Measurements from ENCODE around the gene SPDEF.

Gene SPDEF

DNA sequence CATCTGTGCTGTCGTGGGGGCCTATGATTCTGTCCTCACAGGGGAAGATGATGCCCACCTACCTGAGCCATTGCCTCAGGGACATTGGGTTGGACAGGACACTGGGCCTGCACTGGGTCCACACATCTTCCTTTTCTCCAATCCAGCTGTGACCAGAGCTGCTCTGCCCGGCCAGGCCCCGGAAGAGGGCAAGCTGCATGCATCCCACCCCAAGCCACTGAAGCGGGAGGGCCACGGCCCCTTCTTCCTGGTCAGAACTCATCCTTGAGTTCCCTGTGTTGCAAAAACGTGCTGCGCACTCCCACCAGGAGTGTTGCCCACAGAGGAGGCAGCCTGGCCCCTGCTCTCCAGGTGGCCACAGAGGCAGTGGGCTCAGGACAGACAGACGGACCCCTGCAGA is 38.2 kb downstream of the SPDEF start:
- TF ChIP-seq, protein P1, sequence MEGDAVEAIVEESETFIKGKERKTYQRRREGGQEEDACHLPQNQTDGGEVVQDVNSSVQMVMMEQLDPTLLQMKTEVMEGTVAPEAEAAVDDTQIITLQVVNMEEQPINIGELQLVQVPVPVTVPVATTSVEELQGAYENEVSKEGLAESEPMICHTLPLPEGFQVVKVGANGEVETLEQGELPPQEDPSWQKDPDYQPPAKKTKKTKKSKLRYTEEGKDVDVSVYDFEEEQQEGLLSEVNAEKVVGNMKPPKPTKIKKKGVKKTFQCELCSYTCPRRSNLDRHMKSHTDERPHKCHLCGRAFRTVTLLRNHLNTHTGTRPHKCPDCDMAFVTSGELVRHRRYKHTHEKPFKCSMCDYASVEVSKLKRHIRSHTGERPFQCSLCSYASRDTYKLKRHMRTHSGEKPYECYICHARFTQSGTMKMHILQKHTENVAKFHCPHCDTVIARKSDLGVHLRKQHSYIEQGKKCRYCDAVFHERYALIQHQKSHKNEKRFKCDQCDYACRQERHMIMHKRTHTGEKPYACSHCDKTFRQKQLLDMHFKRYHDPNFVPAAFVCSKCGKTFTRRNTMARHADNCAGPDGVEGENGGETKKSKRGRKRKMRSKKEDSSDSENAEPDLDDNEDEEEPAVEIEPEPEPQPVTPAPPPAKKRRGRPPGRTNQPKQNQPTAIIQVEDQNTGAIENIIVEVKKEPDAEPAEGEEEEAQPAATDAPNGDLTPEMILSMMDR (IDR thresholded peaks at IDR 0.05): no peak

DNA sequence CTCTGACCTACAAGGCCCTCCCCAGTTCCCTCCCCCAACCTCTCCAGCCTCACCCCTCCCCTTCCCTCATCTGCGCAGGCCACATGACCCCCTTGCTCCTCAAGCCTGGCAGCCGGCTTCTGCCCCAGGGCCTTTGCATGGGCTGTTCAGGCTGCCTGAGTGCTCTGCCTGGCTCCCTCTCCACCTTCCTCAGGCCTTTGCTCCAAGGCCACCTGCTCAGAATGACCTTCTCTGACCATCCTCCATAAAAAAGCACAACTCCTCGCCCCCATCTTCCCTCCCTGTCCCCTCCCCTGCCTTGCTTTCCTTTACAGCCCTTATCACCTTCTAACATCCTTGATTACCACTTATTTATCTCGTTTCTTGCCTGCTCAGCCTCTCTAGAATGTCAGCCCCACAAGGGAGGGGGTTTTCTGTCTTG is 38.7 kb downstream of the SPDEF start:
- TF ChIP-seq, protein P1 (IDR thresholded peaks at IDR 0.05): no peak

DNA sequence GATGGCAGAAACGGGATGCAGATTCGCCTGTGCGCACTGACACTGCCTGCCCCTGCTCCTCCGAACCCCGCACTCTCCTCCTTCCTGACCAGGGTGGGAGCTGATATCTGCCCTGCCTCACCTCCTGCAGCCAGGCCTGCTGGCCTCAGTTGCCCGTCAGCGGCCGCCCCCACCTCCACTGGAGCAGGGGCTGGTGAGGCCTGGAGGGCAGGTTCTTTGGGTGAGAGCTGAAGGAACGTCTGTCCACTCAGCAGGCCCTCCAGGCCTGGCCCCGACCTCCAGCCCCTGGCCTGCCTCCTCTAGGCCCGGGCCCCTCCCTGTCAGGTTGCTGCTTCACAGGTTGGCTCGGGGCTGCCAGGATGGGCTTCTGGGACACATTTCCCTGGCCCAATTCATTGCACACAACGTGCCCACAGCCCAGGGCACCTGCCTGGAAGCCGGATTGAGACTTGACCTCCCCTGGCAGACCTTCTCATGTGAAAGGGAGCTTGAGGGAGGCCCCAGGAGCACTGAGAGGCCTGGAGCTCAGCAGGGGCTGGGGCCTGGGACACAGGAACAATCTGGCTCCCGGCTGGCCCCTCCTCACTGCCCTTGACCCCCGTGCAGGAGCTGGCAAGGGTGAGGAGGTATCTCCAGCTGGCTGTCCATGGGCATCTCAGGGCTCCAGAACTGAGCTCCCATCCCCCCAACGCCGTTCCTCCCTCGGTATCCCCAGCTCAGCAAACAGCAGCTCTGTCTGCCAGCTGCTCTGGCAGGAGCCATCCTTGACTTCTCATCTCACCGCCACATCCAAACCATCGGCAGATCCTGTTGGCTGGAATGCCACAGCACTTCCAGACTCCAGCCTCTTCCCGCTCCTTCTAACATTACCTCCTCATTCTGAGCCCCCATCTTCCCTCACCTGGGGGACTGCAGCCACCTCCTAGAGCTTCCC is 39.5 kb downstream of the SPDEF start:
- TF ChIP-seq, protein P1 (IDR thresholded peaks at IDR 0.05): no peak

DNA sequence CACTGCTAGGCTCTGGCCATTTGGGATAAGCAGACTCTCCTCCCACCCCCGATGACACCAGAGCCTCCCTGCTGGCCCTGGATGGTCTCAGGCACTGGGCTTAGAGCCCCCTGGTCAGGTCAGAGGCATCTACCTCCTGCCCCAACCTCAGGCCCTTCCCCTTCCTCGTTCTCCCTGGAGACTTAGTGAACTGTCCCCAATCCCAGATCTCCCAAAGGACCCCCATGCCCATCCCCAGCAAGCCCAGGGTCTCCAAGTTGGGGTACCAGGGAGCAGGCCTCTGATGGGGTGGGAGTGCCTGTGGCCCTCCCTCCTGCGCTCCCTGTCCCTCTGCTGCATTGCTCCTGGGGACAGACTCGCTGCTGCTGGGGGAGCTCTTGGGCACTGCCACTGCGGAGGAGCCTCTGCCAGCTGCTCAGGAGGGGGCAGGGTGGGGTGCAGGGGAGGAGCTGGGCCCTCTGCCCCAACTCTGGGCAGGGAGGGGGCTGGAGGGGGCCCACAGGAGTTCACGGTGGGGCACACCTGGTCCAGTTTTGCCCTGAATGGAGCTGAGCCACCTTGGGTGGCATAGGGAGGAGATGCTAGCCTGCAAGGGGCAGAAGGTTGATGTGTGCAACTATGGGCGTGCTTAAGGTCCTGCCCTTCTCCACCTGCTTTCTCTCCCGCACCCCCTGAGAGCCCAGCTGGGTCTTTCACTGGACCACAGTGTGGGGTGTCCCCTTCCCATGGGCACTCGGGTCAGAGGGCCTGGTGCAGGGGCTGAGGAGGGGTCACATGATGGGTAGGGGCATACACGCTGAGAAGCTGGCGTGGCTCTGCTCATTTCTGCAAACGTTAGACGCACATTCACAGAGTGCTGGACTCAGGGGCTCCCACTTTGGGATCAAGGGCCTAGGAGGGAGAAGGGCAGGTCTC is 40.4 kb downstream of the SPDEF start:
- TF ChIP-seq, protein P1 (IDR thresholded peaks at IDR 0.05): no peak

DNA sequence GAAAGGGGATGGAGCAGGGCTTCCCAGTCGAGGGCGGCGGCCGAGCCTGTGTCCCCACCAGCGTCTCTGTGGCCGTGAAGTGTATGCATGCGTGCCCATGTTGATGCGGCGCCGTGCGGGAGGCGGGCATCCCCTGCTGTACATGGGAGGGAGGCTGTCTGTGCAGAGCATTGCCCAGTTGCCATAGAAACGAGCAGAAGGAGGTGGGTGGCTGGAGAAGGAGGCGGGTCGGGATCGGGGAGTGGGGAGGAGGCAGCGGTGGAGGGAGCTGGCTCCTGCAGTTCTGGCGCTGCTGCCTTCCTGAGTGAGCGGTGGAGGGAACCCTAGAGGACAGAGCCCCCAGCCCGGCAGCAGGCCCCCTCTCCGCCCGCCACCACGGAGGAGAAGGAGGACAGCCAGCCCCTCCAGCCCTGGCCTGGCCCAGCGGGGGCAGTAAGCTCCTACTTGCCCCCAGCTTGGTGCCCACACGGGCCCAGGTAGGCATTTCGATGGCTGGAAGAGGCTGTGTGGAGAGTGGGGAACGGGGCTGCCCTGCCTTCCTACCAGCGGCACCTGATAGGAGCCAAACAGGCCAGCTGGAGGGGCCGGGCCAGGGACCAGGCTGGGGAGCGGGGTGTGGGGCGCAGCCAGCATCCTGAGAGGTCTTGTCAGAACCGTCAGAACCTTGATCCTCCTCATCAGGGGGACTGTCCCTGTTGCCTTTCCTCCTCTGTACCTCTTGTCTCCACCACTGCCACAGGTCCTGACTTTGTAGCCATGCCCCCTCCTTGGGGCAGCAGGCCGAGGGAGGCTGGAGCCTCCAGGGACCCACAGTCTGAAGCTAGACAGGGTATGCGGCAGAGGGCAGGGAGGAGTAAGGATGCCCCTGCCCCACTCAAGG is 41.3 kb downstream of the SPDEF start:
- TF ChIP-seq, protein P1 (IDR thresholded peaks at IDR 0.05): no peak

DNA sequence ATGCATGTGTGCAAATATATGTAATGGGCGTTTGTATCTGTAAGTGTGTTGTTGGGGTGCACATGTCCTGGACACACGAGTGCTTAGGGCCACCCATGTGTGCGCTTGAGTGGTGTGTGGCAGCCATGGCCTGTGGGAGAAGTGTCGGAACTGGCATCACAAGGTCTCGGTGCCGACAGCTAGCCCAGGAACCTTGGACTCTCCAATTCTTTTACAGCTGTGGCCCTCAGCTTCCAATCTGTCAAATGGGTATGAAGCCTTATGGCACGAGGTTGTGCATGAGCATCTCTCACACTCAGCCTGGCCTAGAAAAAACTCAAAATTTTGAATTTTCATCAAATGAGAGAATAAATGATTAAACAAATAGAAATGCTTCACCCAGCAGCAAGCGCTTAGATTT is 42.0 kb downstream of the SPDEF start:
- TF ChIP-seq, protein P1 (IDR thresholded peaks at IDR 0.05): no peak

DNA sequence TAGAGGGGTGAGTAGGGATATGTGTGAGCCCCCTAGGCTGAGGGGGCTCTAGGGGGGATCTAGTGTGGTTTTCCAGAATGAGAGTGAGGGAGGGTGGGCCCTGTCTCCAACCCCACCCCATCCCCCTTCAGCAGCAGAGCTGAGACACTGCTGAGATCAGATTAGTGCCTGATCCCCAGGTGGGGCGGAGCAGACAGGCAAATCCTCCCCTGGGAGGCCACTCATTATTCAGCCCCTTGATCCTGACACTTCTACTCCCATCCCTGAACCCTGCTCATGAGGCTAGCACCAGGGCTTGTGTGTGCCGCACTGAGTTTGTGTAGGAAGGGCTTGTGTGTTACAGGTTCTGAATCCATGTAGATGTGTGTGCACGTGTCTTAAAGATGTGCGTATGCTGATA is 42.5 kb downstream of the SPDEF start:
- TF ChIP-seq, protein P1 (IDR thresholded peaks at IDR 0.05): no peak

Measured in LNCAP (cell line).